ENCODE measurements around the gene SPINK7.
"Not testable (repeated sequence)": the region's sequence is repeated elsewhere in the genome, so short reads cannot be mapped to it uniquely, and the experiment has no call there.

DNA sequence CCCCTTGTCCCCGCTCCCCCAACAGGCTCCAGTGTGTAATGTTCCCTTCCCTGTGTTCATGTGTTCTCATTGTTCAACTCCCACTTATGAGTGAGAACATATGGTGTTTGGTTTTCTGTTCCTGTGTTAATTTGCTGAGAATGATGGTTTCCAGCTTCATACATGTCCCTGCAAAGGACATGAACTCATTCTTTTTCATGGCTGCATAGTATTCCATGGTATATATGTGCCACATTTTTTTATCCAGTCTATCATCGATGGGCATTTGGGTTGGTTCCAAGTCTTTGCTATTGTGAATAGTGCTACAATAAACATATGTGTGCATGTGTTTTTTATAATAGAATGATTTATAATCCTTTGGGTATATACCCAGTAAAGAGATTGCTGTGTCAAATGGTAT is 37.1 kb upstream of the SPINK7 start:
- TF ChIP-seq, protein P1, sequence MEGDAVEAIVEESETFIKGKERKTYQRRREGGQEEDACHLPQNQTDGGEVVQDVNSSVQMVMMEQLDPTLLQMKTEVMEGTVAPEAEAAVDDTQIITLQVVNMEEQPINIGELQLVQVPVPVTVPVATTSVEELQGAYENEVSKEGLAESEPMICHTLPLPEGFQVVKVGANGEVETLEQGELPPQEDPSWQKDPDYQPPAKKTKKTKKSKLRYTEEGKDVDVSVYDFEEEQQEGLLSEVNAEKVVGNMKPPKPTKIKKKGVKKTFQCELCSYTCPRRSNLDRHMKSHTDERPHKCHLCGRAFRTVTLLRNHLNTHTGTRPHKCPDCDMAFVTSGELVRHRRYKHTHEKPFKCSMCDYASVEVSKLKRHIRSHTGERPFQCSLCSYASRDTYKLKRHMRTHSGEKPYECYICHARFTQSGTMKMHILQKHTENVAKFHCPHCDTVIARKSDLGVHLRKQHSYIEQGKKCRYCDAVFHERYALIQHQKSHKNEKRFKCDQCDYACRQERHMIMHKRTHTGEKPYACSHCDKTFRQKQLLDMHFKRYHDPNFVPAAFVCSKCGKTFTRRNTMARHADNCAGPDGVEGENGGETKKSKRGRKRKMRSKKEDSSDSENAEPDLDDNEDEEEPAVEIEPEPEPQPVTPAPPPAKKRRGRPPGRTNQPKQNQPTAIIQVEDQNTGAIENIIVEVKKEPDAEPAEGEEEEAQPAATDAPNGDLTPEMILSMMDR (conservative IDR thresholded peaks at IDR 0.05; ENCODE audit: low read length): not testable (repeated sequence)
- TF ChIP-seq EZH2phosphoT487 (IDR thresholded peaks at IDR 0.05; ENCODE audit: borderline replicate concordance, low read depth, low read length): not testable (repeated sequence)

All from OCI-LY7 (cell line).